ENCODE data around the gene DNM2.

The DNM2 gene

GRCh38 chr19:10788146-10788545 lies 70.3 kb downstream of the DNM2 start:
- DNase-seq = no peak

GRCh38 chr19:10789866-10790265 lies 72.0 kb downstream of the DNM2 start:
- no peak for DNase-seq

GRCh38 chr19:10796653-10797052 lies 78.8 kb downstream of the DNM2 start:
- DNase-seq = no peak

GRCh38 chr19:10797078-10797477 lies 79.2 kb downstream of the DNM2 start:
- DNase-seq = no peak

GRCh38 chr19:10797541-10798256 lies 79.8 kb downstream of the DNM2 start:
- no peak for DNase-seq

GRCh38 chr19:10800488-10800887 lies 82.6 kb downstream of the DNM2 start:
- DNase-seq = no peak

- DNase-seq = no peak
Measured at GRCh38 chr19:10802479-10802878, 84.6 kb downstream of the DNM2 start.

- DNase-seq = no peak
Measured at GRCh38 chr19:10803252-10803651, 85.4 kb downstream of the DNM2 start.

GRCh38 chr19:10805065-10805757 lies 87.3 kb downstream of the DNM2 start:
- DNase-seq = no peak

GRCh38 chr19:10805758-10806247 lies 87.9 kb downstream of the DNM2 start:
- no peak for DNase-seq

- DNase-seq = no peak
Measured at GRCh38 chr19:10808937-10809649, 91.2 kb downstream of the DNM2 start.

GRCh38 chr19:10809651-10810285 lies 91.9 kb downstream of the DNM2 start:
- DNase-seq = no peak

GRCh38 chr19:10811391-10812111 lies 93.7 kb downstream of the DNM2 start:
- DNase-seq = no peak

- DNase-seq = no peak
Measured at GRCh38 chr19:10812196-10812595, 94.3 kb downstream of the DNM2 start.

GRCh38 chr19:10812902-10813404 lies 95.1 kb downstream of the DNM2 start:
- no peak for DNase-seq

- no peak for DNase-seq
Measured at GRCh38 chr19:10815007-10815536, 97.2 kb downstream of the DNM2 start.

- DNase-seq = no peak
Measured at GRCh38 chr19:10815969-10816644, 98.2 kb downstream of the DNM2 start.

GRCh38 chr19:10816691-10817090 lies 98.8 kb downstream of the DNM2 start:
- DNase-seq = no peak

- no peak for DNase-seq
Measured at GRCh38 chr19:10817291-10818038, 99.6 kb downstream of the DNM2 start.

GRCh38 chr19:10818301-10819123 lies 100.6 kb downstream of the DNM2 start:
- DNase-seq = no peak
